Upper lobe of left lung (tissue), 4 donors: Measurements from ENCODE around the gene NEK11.

ENCODE experiments used
- CTCF ChIP-seq, 6 experiments: fragments of 450-650 bp in 4 of 6; fragments of 200-600 bp in 2 of 6; sonication (generic) in 2 of 6; IDR thresholded peaks; one replicate each; pipeline ENCODE4 v1.5.1; 2016 to 2019; ENCODE audit warnings: antibody characterized with exemption in 6 of 6
- POLR2A ChIP-seq, 4 donors: fragments of 450-650 bp; IDR thresholded peaks; one replicate each; pipeline ENCODE4 v1.5.1; 2016 to 2017; ENCODE audit warnings: antibody characterized with exemption in 4 of 4, mild to moderate bottlenecking in 2 of 4

GRCh38 chr3:131275556-131275955 is 248.9 kb downstream of the NEK11 start:
- TF ChIP-seq CTCF (IDR thresholded peaks at IDR 0.05) (no peak), POLR2A (IDR thresholded peaks at IDR 0.05) (no peak)
